HG03457 (cell line): Measurements from ENCODE around the gene MRPL54.
"Not testable (repeated sequence)": the region's sequence is repeated elsewhere in the genome, so short reads cannot be mapped to it uniquely, and the experiment has no call there.

Source experiments
- ATAC-seq: cut with Tn5 transposase; IDR thresholded peaks from one replicate; pipeline ENCODE4 v1.9.1; 2021; ENCODE audit warnings: moderate number of reproducible peaks; ENCODE audit not compliant: unreplicated experiment

The MRPL54 gene

GRCh38 chr19:3808420-3809143, 46.1 kb downstream of the MRPL54 start:
- ATAC-seq = no peak

- ATAC-seq = no peak
Observed at GRCh38 chr19:3809881-3810707, 47.6 kb downstream of the MRPL54 start.

- ATAC-seq = no peak
Observed at GRCh38 chr19:3810708-3811355, 48.4 kb downstream of the MRPL54 start.

GRCh38 chr19:3813473-3814392, 51.3 kb downstream of the MRPL54 start:
- no peak for ATAC-seq

GRCh38 chr19:3814648-3815047, 52.2 kb downstream of the MRPL54 start:
- no peak for ATAC-seq

- ATAC-seq = not testable (repeated sequence)
Observed at GRCh38 chr19:3816148-3816547, 53.7 kb downstream of the MRPL54 start.

GRCh38 chr19:3816566-3817218, 54.2 kb downstream of the MRPL54 start:
- no peak for ATAC-seq
